Ishikawa (cell line): ENCODE data around the gene POLD1.

Experiments used
- CEBPB ChIP-seq: IDR thresholded peaks from 2 replicates; pipeline ENCODE4 v1.6.1; 2012
- CREB1 ChIP-seq: IDR thresholded peaks from 2 replicates; pipeline ENCODE4 v1.6.1; 2012; ENCODE audit warnings: low read depth
- EGR1 ChIP-seq: IDR thresholded peaks from 2 replicates; pipeline ENCODE4 v1.6.1; 2012
- EP300 ChIP-seq: IDR thresholded peaks from 2 replicates; pipeline ENCODE4 v1.6.1; 2012; ENCODE audit warnings: borderline replicate concordance
- MAX ChIP-seq: IDR thresholded peaks from 2 replicates; pipeline ENCODE4 v1.6.1; 2012
- NFIC ChIP-seq: IDR thresholded peaks from 2 replicates; pipeline ENCODE4 v1.6.1; 2012
- RAD21 ChIP-seq: IDR thresholded peaks from 2 replicates; pipeline ENCODE4 v1.6.1; 2012; ENCODE audit warnings: low read depth
- REST ChIP-seq: IDR thresholded peaks from 2 replicates; pipeline ENCODE4 v1.6.1; 2012; ENCODE audit warnings: low read depth, mild to moderate bottlenecking
- TAF1 ChIP-seq: IDR thresholded peaks from 2 replicates; pipeline ENCODE4 v1.6.1; 2012; ENCODE audit warnings: low read depth, mild to moderate bottlenecking
- TCF12 ChIP-seq: IDR thresholded peaks from 2 replicates; pipeline ENCODE4 v1.6.1; 2012; ENCODE audit warnings: low read depth
- TEAD4 ChIP-seq: IDR thresholded peaks from 2 replicates; pipeline ENCODE4 v1.6.1; 2012
- YY1 ChIP-seq: IDR thresholded peaks from 2 replicates; pipeline ENCODE4 v1.6.1; 2012; ENCODE audit warnings: low read depth
- ZBTB7A ChIP-seq: IDR thresholded peaks from 2 replicates; pipeline ENCODE4 v1.6.1; 2012; ENCODE audit warnings: low read depth

GRCh38 chr19:50402544-50403301 is 18.6 kb downstream of the POLD1 start:
- TF ChIP-seq TEAD4 (no peak), REST (no peak), EP300 (no peak), YY1 (no peak), CEBPB (no peak), RAD21 (no peak), EGR1 (no peak), MAX (no peak), CREB1 (no peak), TAF1 (no peak), TCF12 (no peak), NFIC (no peak), ZBTB7A (no peak)
